ENCODE results near the gene IL3.

- TF ChIP-seq, protein P1, sequence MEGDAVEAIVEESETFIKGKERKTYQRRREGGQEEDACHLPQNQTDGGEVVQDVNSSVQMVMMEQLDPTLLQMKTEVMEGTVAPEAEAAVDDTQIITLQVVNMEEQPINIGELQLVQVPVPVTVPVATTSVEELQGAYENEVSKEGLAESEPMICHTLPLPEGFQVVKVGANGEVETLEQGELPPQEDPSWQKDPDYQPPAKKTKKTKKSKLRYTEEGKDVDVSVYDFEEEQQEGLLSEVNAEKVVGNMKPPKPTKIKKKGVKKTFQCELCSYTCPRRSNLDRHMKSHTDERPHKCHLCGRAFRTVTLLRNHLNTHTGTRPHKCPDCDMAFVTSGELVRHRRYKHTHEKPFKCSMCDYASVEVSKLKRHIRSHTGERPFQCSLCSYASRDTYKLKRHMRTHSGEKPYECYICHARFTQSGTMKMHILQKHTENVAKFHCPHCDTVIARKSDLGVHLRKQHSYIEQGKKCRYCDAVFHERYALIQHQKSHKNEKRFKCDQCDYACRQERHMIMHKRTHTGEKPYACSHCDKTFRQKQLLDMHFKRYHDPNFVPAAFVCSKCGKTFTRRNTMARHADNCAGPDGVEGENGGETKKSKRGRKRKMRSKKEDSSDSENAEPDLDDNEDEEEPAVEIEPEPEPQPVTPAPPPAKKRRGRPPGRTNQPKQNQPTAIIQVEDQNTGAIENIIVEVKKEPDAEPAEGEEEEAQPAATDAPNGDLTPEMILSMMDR (conservative IDR thresholded peaks at IDR 0.05; ENCODE audit: low read length): no peak
- TF ChIP-seq EZH2phosphoT487 (IDR thresholded peaks at IDR 0.05; ENCODE audit: borderline replicate concordance): no peak
These were observed 7.0 kb downstream of the IL3 start for GRCh38 chr5:132067451-132067850.

All from Loucy (cell line).